ENCODE measurements around the gene THOC6.

THOC6 gene

DNA sequence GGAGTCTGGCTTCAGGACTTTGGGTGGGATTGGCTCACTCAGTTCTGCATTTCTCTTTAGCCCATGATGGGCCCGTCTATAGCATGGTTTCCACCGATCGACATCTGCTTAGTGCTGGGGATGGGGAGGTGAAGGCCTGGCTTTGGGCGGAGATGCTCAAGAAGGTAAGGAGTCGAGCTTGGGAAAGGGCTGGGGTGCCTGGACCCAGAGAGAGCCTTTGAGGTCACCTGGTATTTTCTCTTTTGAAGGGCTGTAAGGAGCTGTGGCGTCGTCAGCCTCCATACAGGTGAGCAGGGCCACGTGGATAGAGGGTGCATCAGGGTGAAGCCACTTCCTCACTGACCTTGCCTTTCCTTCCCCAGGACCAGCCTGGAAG is 2.2 kb downstream of the THOC6 start:
- no peak overlapping the region for H3K9ac ChIP-seq (ENCODE audit: low read depth, low read length)
- peaks cover 4% of the 10 kb centered on the region for H3K27me3 ChIP-seq (ENCODE audit: control insufficient read depth, insufficient read depth, low read length)
- peaks cover 19% of the 10 kb centered on the region for H3K4me1 ChIP-seq (ENCODE audit: control insufficient read depth, insufficient read depth, low read length)
- no peaks in the 10 kb centered on the region for H3K9me3 ChIP-seq (ENCODE audit: control insufficient read depth, insufficient read depth, low read length)
- H3K4me3 ChIP-seq (ENCODE audit: low read depth, low read length): no peak overlapping the region
- H3K36me3 ChIP-seq (ENCODE audit: control insufficient read depth, insufficient read depth, low read length): peaks cover 23% of the 10 kb centered on the region
- no peak overlapping the region for H3K27ac ChIP-seq (ENCODE audit: low read depth, low read length)

- no peak overlapping the region for H3K9ac ChIP-seq (ENCODE audit: low read depth, low read length)
- no peaks in the 10 kb centered on the region for H3K9me3 ChIP-seq (ENCODE audit: control insufficient read depth, insufficient read depth, low read length)
- H3K27me3 ChIP-seq (ENCODE audit: control insufficient read depth, insufficient read depth, low read length): peaks cover 4% of the 10 kb centered on the region
- H3K27ac ChIP-seq (ENCODE audit: low read depth, low read length): no peak overlapping the region
- H3K4me1 ChIP-seq (ENCODE audit: control insufficient read depth, insufficient read depth, low read length): peaks cover 22% of the 10 kb centered on the region
- no peak overlapping the region for H3K4me3 ChIP-seq (ENCODE audit: low read depth, low read length)
- H3K36me3 ChIP-seq (ENCODE audit: control insufficient read depth, insufficient read depth, low read length): peaks cover 23% of the 10 kb centered on the region
These were observed 3.0 kb downstream of the THOC6 start for GRCh38 chr16:3026609-3027488.

- peaks cover 4% of the 10 kb centered on the region for H3K27me3 ChIP-seq (ENCODE audit: control insufficient read depth, insufficient read depth, low read length)
- no peak overlapping the region for H3K9ac ChIP-seq (ENCODE audit: low read depth, low read length)
- no peak overlapping the region for H3K27ac ChIP-seq (ENCODE audit: low read depth, low read length)
- H3K9me3 ChIP-seq (ENCODE audit: control insufficient read depth, insufficient read depth, low read length): no peaks in the 10 kb centered on the region
- H3K36me3 ChIP-seq (ENCODE audit: control insufficient read depth, insufficient read depth, low read length): peaks cover 20% of the 10 kb centered on the region
- H3K4me1 ChIP-seq (ENCODE audit: control insufficient read depth, insufficient read depth, low read length): peaks cover 17% of the 10 kb centered on the region
- no peak overlapping the region for H3K4me3 ChIP-seq (ENCODE audit: low read depth, low read length)
These were observed 3.6 kb downstream of the THOC6 start for GRCh38 chr16:3027489-3027795.

DNA sequence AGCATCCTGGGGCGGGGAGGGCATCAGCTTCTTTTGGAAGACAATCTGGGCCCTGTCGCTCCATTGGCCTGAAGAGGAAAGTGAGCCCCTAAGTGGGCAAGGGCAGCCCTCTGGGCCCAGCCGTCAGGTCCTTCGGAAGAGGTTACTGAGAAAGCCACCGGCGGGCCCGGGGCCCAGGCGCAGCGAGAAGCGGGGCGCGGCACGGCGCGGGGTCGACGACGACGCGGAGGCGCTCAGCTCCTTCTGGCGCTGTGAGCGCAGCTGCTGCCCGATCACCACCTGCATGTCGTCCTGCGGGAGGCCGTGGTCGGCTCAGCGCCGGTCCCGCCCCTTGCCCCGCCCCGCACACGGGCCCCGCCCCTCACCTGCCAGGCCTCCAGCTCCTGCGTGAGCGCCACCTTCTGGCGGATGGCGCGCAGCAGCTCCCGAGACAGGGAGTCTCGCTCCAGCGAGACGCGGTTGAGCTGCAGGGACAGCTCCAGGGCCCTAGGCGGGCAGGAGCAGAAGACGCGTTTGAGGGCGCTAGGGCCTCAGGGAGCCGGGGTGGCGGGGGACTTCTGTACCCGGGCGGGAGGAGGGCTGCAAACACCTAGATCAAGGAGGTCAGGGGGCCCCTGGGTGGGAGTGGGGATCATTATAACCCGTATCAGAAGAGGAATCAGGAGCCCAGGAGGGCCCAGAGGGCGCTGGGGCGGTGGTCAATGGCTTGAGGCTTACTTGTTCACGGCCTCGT is 4.3 kb downstream of the THOC6 start:
- Histone ChIP-seq H3K36me3 (ENCODE audit: control insufficient read depth, insufficient read depth, low read length) (peaks cover 20% of the 10 kb centered on the region), H3K9ac (ENCODE audit: low read depth, low read length) (0 out of 2 replicates have a peak overlapping the region, but pooled peaks have one; percentile 15), H3K9me3 (ENCODE audit: control insufficient read depth, insufficient read depth, low read length) (no peaks in the 10 kb centered on the region), H3K4me1 (ENCODE audit: control insufficient read depth, insufficient read depth, low read length) (peaks cover 11% of the 10 kb centered on the region; the same call in 1 of the 2 replicates), H3K27ac (ENCODE audit: low read depth, low read length) (peak overlapping the region; percentile 46), H3K4me3 (ENCODE audit: low read depth, low read length) (peak overlapping the region; percentile 32; the same call in 1 of the 2 replicates), H3K27me3 (ENCODE audit: control insufficient read depth, insufficient read depth, low read length) (peaks cover 4% of the 10 kb centered on the region)

- Histone ChIP-seq H3K4me1 (ENCODE audit: control insufficient read depth, insufficient read depth, low read length) (peaks cover 11% of the 10 kb centered on the region; the same call in 1 of the 2 replicates), H3K9me3 (ENCODE audit: control insufficient read depth, insufficient read depth, low read length) (no peaks in the 10 kb centered on the region), H3K9ac (ENCODE audit: low read depth, low read length) (no peak overlapping the region), H3K4me3 (ENCODE audit: low read depth, low read length) (no peak overlapping the region), H3K36me3 (ENCODE audit: control insufficient read depth, insufficient read depth, low read length) (peaks cover 20% of the 10 kb centered on the region), H3K27me3 (ENCODE audit: control insufficient read depth, insufficient read depth, low read length) (peaks cover 4% of the 10 kb centered on the region), H3K27ac (ENCODE audit: low read depth, low read length) (no peak overlapping the region)
These were observed 5.0 kb downstream of the THOC6 start for GRCh38 chr16:3028716-3029319.

- H3K4me1 ChIP-seq (ENCODE audit: control insufficient read depth, insufficient read depth, low read length): peaks cover 11% of the 10 kb centered on the region; the same call in 1 of the 2 replicates
- H3K9ac ChIP-seq (ENCODE audit: low read depth, low read length): no peak overlapping the region
- no peak overlapping the region for H3K4me3 ChIP-seq (ENCODE audit: low read depth, low read length)
- no peaks in the 10 kb centered on the region for H3K9me3 ChIP-seq (ENCODE audit: control insufficient read depth, insufficient read depth, low read length)
- H3K27me3 ChIP-seq (ENCODE audit: control insufficient read depth, insufficient read depth, low read length): peaks cover 4% of the 10 kb centered on the region
- H3K36me3 ChIP-seq (ENCODE audit: control insufficient read depth, insufficient read depth, low read length): peaks cover 20% of the 10 kb centered on the region
- no peak overlapping the region for H3K27ac ChIP-seq (ENCODE audit: low read depth, low read length)
These were observed 5.8 kb downstream of the THOC6 start for GRCh38 chr16:3029491-3030221.

DNA sequence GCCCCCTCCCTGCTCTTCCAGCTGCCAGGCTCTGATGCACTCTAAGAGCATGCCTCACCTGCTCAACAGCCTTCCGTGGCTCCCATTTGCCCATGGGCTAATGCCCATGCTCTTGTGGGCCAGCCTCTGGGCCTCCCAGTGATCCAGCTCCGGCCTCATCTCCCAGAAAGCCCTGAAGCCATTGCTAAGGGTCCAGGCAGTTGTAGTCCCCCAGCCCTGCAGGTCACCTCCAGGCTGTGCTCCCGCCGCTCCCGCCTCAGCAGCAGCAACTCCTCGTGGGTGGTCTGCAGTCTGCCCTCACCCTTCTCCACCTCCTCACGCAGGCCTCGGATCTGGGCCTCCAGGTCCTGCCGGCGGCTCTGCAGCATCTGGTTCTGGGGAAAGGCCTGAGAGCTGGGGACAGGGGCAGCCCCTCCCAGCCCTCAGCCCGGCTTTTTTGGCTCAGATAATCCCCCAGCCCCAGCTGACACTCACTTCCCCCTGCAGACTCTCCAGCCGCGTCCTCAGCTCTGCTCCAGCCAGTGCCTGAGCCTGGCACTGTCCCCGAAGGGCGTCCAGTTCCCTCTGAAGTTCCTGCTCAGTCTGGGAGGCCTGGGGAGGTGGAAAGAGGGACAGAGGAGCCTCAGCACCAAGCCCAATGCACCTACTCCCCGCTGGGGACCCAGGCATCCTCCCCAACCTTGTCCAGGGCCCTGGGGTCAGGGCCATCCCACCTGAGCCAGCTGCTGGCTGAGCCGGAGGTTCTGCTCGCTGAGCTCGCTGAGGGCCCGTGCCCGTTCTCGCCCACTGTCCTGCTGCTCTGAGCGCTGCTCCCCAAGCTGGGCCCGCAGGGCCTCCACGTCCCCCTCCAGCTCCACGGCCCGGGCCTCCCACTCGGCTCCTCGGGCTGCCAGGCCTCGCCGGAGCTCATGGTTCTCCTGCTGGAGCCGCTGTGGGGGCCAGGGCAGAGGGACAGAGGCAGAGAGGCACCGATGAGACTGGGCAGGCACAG is 6.7 kb downstream of the THOC6 start:
- H3K36me3 ChIP-seq (ENCODE audit: control insufficient read depth, insufficient read depth, low read length): peaks cover 20% of the 10 kb centered on the region
- no peak overlapping the region for H3K9ac ChIP-seq (ENCODE audit: low read depth, low read length)
- H3K27me3 ChIP-seq (ENCODE audit: control insufficient read depth, insufficient read depth, low read length): peaks cover 6% of the 10 kb centered on the region
- H3K27ac ChIP-seq (ENCODE audit: low read depth, low read length): no peak overlapping the region
- H3K9me3 ChIP-seq (ENCODE audit: control insufficient read depth, insufficient read depth, low read length): no peaks in the 10 kb centered on the region
- no peak overlapping the region for H3K4me3 ChIP-seq (ENCODE audit: low read depth, low read length)
- peaks cover 12% of the 10 kb centered on the region; the same call in 1 of the 2 replicates for H3K4me1 ChIP-seq (ENCODE audit: control insufficient read depth, insufficient read depth, low read length)

DNA sequence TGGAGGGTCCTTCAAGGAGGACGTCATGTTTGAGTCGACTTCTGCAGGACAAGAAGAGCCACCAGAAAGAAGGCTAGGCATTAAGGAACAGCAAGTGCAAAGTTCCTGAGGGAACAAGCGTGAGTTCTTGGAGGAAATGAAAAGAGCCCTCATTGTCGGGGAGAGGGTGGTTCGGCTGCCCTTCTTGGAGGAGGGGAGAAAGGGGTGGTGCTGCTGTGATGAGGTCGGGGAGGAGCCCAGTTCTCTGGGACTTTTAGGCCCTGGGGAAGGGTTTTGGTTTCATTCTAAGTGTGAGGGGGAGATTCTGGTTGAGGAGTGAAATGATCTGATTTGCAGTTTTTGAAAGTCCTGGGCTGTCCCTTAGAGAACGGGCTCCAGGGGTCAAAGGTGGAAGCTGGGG is 8.8 kb downstream of the THOC6 start:
- no peak overlapping the region for H3K4me3 ChIP-seq (ENCODE audit: low read depth, low read length)
- H3K27ac ChIP-seq (ENCODE audit: low read depth, low read length): no peak overlapping the region
- H3K9ac ChIP-seq (ENCODE audit: low read depth, low read length): no peak overlapping the region
- peaks cover 13% of the 10 kb centered on the region; the same call in 1 of the 2 replicates for H3K4me1 ChIP-seq (ENCODE audit: control insufficient read depth, insufficient read depth, low read length)
- no peaks in the 10 kb centered on the region for H3K9me3 ChIP-seq (ENCODE audit: control insufficient read depth, insufficient read depth, low read length)
- H3K36me3 ChIP-seq (ENCODE audit: control insufficient read depth, insufficient read depth, low read length): no peaks in the 10 kb centered on the region
- peaks cover 10% of the 10 kb centered on the region for H3K27me3 ChIP-seq (ENCODE audit: control insufficient read depth, insufficient read depth, low read length)

DNA sequence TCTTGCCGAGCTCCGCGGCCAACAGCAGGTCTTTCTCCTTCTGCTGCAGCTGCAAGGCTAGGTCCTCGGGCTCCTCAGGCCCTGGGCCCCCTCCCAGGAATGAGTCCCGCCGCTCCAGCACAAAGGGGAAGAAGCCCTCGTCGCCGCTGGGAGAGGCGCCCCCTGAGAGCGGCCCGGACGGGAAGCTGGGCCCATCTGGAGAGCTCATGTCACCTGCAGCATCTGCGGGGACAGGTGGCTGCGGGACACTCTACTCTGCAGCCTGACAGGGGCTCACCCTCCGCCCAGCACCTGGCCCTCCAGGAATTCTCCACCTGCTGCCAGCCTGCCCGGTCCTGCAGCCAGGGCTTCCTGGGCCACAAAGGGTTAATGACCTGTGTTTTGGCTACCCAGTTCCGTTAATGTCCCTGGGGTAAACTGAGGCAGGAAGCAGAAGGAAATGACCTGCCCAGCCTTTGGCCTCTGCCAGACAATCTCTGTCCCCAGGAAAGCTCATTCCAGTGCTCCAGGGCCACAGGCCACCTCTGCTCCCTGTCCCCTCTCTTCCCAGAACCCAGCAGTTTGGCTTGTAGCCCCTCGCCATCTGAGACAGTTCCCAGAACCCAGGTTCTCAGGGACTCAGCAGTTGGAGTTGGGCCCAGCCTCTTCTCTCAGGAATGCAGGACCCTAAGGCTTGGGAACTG is 11.6 kb downstream of the THOC6 start:
- Histone ChIP-seq H3K4me3 (ENCODE audit: low read depth, low read length) (peak overlapping the region; percentile 72), H3K9ac (ENCODE audit: low read depth, low read length) (no peak overlapping the region), H3K27me3 (ENCODE audit: control insufficient read depth, insufficient read depth, low read length) (peaks cover 5% of the 10 kb centered on the region), H3K36me3 (ENCODE audit: control insufficient read depth, insufficient read depth, low read length) (no peaks in the 10 kb centered on the region), H3K4me1 (ENCODE audit: control insufficient read depth, insufficient read depth, low read length) (peaks cover 20% of the 10 kb centered on the region; the same call in 1 of the 2 replicates), H3K9me3 (ENCODE audit: control insufficient read depth, insufficient read depth, low read length) (no peaks in the 10 kb centered on the region), H3K27ac (ENCODE audit: low read depth, low read length) (no peak overlapping the region)
